Smooth muscle cell (in vitro differentiated cells): ENCODE results near the gene TLE7. TPM values are rescaled to one million over a fixed set of nuclear protein-coding genes. Genes with fewer than 3 reads are reported as not detected.
A peak's percentile ranks its signal among the peaks of the same experiment; 100 is the strongest.

Experiments
- DNase-seq: peaks from one replicate; lab custom pipeline; 2025; ENCODE audit not compliant: unreplicated experiment; lab: John Stamatoyannopoulos, UW
- H2AFZ ChIP-seq: fragments of 200-600 bp; sonication (generic); 2 replicates; pipeline ENCODE4 v1.6.0; 2016; ENCODE audit warnings: antibody characterized with exemption, low read depth, mild to moderate bottlenecking
- H3F3A ChIP-seq: fragments of 200-600 bp; sonication (generic); 2 replicates; pipeline ENCODE4 v1.6.0; 2017; ENCODE audit warnings: antibody characterized with exemption, low read depth
- H3K27ac ChIP-seq: fragments of 200-600 bp; sonication (generic); 2 replicates; pipeline ENCODE4 v1.5.1; 2016; ENCODE audit warnings: low read depth, mild to moderate bottlenecking
- H3K27me3 ChIP-seq: fragments of 200-600 bp; sonication (generic); 2 replicates; pipeline ENCODE4 v1.6.1; 2016; ENCODE audit warnings: low read depth, mild to moderate bottlenecking
- H3K36me3 ChIP-seq: fragments of 200-600 bp; sonication (generic); 2 replicates; pipeline ENCODE4 v1.5.1; 2016; ENCODE audit warnings: low read depth
- H3K4me1 ChIP-seq: fragments of 200-600 bp; sonication (generic); 2 replicates; pipeline ENCODE4 v1.5.1; 2016; ENCODE audit warnings: low read depth
- H3K4me2 ChIP-seq: fragments of 200-600 bp; sonication (generic); 2 replicates; pipeline ENCODE4 v1.6.0; 2016; ENCODE audit warnings: mild to moderate bottlenecking
- H3K4me3 ChIP-seq: fragments of 200-600 bp; sonication (generic); 2 replicates; pipeline ENCODE4 v1.5.1; 2016; ENCODE audit warnings: mild to moderate bottlenecking
- H3K79me2 ChIP-seq: fragments of 200-600 bp; sonication (generic); 2 replicates; pipeline ENCODE4 v1.6.0; 2016; ENCODE audit warnings: low read depth, mild to moderate bottlenecking
- H3K9ac ChIP-seq: fragments of 200-600 bp; sonication (generic); 2 replicates; pipeline ENCODE4 v1.6.0; 2016; ENCODE audit warnings: low read depth
- H3K9me3 ChIP-seq: fragments of 200-600 bp; sonication (generic); replicated peaks from 2 replicates; pipeline ENCODE4 v1.5.1; 2016; ENCODE audit warnings: low read depth
- H4K20me1 ChIP-seq: fragments of 200-600 bp; sonication (generic); 2 replicates; pipeline ENCODE4 v1.6.0; 2016; ENCODE audit warnings: low read depth
- WGBS: methylation state at CpG from one replicate; pipeline ENCODE4 v1.1.7; 2016; ENCODE audit warnings: low lambda C conversion rate; 5-methylcytosine and 5-hydroxymethylcytosine counted together
- polyA plus RNA-seq: library from polyadenylated mRNA; unstranded; fragments of >200 nt; fragmentation: Nextera tagmentation; extraction: Ambion mirVana; gene quantifications from 2 replicates; pipeline ENCODE4 v1.2.1, GENCODE V29; 2016
- total RNA-seq: library from RNA; depleted of rRNA; stranded (reverse); fragments of >200 nt; gene quantifications from 2 replicates; pipeline ENCODE4 v1.2.3, GENCODE V29; 2014
- TF ChIP-seq, protein P1 (sequence below): fragments of 200-600 bp; sonication (generic); IDR thresholded peaks from 2 replicates; pipeline ENCODE4 v1.5.1; 2017; ENCODE audit warnings: borderline replicate concordance, mild to moderate bottlenecking, antibody characterized with exemption; ENCODE audit not compliant: insufficient read depth, poor library complexity, severe bottlenecking

Gene TLE7
- total and polyA plus RNA-seq, 2 experiments from 2014 or later, result not detected

DNA sequence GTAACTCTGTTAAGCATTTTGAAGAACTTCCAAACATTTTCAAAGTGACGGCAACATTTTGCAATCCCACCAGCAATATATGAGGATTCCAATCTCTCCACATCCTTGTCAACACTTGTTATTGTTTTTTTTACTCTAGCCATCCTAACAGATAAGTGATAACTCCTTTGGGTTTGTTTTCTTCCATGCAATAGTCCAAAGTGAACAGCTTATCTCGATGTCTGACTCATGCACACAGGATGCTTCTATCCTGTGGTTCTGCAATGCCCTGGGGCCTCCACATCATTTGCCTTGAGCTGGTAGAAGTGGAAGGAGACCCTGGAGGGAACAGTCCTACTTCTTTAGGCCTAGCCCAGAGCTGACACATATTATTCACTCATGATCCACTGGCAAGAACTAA, 13.0 kb downstream of the TLE7 start:
- no peaks in the 10 kb centered on the region for H3K36me3 ChIP-seq
- peaks cover 12% of the 10 kb centered on the region for H3F3A ChIP-seq
- no peak overlapping the region for H3K4me3 ChIP-seq
- H3K9ac ChIP-seq, result no peak overlapping the region
- H3K27ac ChIP-seq, result no peak overlapping the region
- no peaks in the 10 kb centered on the region for H3K4me1 ChIP-seq
- TF ChIP-seq, protein P1, sequence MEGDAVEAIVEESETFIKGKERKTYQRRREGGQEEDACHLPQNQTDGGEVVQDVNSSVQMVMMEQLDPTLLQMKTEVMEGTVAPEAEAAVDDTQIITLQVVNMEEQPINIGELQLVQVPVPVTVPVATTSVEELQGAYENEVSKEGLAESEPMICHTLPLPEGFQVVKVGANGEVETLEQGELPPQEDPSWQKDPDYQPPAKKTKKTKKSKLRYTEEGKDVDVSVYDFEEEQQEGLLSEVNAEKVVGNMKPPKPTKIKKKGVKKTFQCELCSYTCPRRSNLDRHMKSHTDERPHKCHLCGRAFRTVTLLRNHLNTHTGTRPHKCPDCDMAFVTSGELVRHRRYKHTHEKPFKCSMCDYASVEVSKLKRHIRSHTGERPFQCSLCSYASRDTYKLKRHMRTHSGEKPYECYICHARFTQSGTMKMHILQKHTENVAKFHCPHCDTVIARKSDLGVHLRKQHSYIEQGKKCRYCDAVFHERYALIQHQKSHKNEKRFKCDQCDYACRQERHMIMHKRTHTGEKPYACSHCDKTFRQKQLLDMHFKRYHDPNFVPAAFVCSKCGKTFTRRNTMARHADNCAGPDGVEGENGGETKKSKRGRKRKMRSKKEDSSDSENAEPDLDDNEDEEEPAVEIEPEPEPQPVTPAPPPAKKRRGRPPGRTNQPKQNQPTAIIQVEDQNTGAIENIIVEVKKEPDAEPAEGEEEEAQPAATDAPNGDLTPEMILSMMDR, result no peak
- peaks cover 27% of the 10 kb centered on the region for H3K27me3 ChIP-seq
- H3K79me2 ChIP-seq, result no peaks in the 10 kb centered on the region
- no peak for DNase-seq
- no peaks in the 10 kb centered on the region for H3K9me3 ChIP-seq
- no peak overlapping the region for H3K4me2 ChIP-seq
- H2AFZ ChIP-seq, result no peak overlapping the region
- 62% methylated on average over 2 of the region's 2 CpGs for WGBS
- no peaks in the 10 kb centered on the region for H4K20me1 ChIP-seq

DNA sequence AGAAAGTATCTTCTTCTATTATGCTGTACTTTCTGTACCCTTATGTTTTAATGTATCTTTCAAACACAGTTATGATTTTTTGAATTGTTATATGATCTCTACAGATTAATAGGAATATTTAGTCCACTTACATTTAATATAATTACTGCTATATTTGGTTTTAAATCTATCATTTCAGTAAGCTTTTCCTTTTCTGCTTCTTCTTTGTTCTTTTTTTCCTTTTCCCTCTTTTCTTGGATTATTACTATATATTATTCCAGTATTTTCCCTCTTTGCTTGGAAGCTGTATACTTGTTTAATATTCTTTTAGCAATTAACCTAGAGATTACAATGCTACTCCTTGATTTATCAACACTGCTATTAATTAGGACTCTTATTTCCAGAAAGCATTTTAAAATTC, 13.5 kb downstream of the TLE7 start:
- H3K9me3 ChIP-seq, result no peaks in the 10 kb centered on the region
- H3K27me3 ChIP-seq, result peaks cover 32% of the 10 kb centered on the region
- H2AFZ ChIP-seq, result no peak overlapping the region
- H3K79me2 ChIP-seq, result no peaks in the 10 kb centered on the region
- H3K4me1 ChIP-seq, result no peaks in the 10 kb centered on the region
- H3K4me2 ChIP-seq, result no peak overlapping the region
- H3K36me3 ChIP-seq, result no peaks in the 10 kb centered on the region
- no peak overlapping the region for H3K9ac ChIP-seq
- no peak overlapping the region for H3K4me3 ChIP-seq
- H3F3A ChIP-seq, result peaks cover 12% of the 10 kb centered on the region
- H3K27ac ChIP-seq, result no peak overlapping the region
- TF ChIP-seq, protein P1, result no peak
- H4K20me1 ChIP-seq, result no peaks in the 10 kb centered on the region
- no peak for DNase-seq

DNA sequence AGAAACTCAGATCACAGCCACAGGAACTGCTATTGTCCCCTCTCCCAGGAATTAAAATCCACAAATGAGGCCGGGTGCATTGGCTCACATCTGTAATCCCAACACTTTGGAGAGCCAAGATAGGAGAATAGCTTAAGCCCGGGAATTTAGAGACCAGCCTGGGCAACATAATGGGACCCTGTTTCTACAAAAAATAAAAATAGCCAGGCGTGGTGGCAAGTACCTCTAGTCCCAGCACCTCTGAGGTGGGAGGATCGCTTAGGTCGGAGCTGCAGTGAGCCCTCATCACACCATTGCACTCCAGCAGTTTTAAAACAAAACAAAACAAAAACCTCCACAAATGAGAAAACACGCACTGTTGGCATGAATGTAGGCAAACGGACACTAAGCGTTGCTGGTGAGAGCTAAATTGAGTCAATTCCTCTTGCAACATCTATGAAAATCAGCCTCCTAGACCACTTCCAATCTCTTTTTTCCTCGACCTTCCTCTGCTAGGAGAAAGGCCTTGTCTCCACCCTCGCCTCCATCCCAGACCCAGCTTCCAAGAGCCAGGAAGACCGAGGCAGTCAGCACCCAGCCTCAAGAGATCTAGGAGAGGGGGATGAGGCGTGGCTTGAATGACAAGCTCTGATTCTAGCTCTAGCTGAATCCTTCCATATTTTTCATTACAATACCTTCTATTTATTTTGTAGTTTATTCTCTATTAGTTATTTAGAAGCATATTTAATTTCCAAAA, 14.8 kb downstream of the TLE7 start:
- H3K4me1 ChIP-seq, result no peaks in the 10 kb centered on the region
- TF ChIP-seq, protein P1, result no peak
- H3K9me3 ChIP-seq, result no peaks in the 10 kb centered on the region
- peaks cover 12% of the 10 kb centered on the region for H3F3A ChIP-seq
- H3K27me3 ChIP-seq, result peaks cover 36% of the 10 kb centered on the region
- no peak overlapping the region for H2AFZ ChIP-seq
- no peak overlapping the region for H3K4me3 ChIP-seq
- no peak for DNase-seq
- 64% methylated on average over 12 of the region's 12 CpGs for WGBS
- H4K20me1 ChIP-seq, result no peaks in the 10 kb centered on the region
- H3K79me2 ChIP-seq, result no peaks in the 10 kb centered on the region
- no peak overlapping the region for H3K27ac ChIP-seq
- no peak overlapping the region for H3K9ac ChIP-seq
- H3K36me3 ChIP-seq, result no peaks in the 10 kb centered on the region
- H3K4me2 ChIP-seq, result peak overlapping the region; percentile 74
